TTC549 (cell line): Measurements from ENCODE around the gene FAM89B.

Experiments
- FAIRE-seq: peaks from 2 replicates; lab custom pipeline; 2012; peaks lifted over from hg19 to GRCh38; lab: Jason Lieb, UNC

FAM89B gene

DNA sequence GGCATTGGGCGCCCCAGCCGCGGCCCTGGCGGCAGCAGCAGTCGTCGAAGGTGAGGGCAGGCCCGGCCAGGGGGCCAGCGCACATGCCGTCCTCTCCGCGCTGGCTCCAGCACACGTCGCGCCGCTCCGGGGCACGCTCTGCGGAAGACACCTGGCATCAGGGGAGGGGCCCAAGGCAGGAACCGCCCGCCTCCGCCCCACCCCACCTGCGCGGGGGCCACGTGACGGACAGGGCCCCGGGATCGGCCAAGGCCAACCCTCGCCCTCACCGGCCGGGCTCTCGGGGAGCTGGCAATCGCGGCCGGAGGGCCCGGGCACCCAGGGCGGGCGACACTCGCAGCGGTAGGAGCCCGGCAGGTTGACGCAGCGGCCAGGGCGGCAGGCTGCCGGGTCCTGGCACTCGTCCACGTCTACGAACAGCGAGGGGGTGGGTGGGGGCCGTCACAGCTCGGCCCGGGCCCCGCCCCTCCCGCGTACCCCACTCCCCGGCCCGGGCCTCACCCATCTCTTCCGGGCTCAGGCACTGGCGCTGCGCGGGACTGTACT is 32.5 kb upstream of the FAM89B start:
- no peak for FAIRE-seq

GRCh38 chr11:65540290-65541092 is 31.8 kb upstream of the FAM89B start:
- FAIRE-seq: no peak

DNA sequence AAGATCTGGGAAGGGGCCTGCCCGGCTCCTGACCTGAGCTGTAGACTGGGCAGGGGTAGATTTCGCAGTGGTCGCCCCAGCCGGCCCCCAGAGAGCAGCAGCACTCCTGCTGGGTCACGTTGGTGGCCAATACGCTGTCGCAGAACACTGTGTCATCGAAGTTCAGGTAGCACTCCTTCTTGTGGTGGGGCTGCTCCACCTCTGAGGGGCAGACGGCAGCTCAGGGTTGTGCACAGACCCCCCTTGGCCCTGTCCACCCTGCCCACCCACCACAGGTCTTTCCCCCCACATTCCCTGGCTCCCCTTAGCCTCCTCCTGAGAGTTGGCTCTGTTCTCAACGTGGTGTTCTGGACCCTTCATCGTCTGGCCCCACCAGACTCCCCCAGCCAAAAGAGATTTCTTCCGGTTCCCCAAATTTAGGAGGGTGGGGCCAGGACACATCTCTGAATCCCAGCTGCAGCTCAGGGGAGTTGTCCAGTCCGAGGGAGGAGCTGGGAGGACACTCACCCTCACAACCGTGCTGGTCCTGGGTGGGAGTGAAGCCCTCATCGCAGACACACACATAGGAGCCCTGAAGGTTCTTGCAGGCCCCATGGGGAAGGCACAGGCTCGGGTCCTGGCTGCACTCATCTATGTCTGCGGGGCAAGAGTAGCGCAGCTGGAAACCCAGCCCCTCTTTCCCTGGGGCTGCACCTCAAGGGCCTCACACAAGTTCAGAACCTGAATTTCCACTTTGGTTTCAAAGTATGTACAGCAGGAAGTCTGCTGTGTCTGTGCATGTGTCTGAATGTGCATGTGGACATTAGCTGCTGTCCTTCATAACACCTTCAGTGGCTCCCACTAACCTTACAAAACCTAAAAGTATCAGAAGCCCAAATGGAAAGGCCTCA is 31.0 kb upstream of the FAM89B start:
- FAIRE-seq: no peak

DNA sequence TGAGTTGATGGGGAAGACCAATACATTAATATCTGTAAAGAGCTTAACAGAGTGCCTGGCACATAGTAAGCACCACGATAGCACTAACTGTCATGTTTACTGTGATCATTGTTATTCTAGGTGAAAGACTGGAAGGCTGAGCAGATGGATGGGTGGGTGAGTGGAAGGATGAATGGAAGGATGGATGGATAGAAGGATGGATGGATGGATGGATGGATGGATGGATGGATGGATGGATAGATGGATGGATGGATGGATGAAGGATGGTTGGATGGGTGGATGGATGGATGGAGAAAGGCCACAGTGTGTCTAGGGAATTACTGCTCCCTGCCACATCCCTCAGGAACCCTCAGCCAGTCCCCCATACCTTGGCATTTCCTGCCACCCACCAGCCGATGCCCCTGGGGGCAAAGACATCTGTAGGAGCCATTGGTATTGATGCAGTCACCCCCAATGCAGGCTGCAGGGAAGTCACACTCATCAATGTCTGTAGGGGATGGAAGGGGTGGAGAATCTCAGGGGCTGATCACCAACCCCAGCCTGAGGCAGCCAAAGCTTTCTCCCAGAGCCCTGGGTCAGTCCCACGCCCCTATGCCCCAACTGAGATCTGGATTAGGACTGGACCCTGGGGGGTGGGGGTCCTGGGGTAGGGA is 29.5 kb upstream of the FAM89B start:
- FAIRE-seq: no peak

DNA sequence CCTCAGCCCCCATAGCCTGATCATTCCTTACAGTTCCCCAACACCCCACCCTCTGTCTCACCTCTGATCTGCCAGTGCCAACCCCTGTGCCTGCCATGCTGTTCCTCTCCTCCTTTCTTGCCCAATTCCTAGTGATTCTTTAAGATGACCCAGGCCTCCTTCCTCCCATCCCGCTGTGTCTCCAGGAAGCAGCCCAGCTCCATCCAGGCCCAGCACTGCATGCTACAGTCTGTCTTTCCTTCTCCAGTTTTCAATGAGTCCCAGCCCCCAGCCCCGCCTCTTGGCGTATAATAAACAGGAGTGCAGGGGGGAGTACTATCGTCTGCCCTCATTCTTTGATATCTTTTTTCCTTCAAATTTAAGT is 26.5 kb upstream of the FAM89B start:
- no peak for FAIRE-seq

GRCh38 chr11:65546217-65546958 is 25.9 kb upstream of the FAM89B start:
- no peak for FAIRE-seq

DNA sequence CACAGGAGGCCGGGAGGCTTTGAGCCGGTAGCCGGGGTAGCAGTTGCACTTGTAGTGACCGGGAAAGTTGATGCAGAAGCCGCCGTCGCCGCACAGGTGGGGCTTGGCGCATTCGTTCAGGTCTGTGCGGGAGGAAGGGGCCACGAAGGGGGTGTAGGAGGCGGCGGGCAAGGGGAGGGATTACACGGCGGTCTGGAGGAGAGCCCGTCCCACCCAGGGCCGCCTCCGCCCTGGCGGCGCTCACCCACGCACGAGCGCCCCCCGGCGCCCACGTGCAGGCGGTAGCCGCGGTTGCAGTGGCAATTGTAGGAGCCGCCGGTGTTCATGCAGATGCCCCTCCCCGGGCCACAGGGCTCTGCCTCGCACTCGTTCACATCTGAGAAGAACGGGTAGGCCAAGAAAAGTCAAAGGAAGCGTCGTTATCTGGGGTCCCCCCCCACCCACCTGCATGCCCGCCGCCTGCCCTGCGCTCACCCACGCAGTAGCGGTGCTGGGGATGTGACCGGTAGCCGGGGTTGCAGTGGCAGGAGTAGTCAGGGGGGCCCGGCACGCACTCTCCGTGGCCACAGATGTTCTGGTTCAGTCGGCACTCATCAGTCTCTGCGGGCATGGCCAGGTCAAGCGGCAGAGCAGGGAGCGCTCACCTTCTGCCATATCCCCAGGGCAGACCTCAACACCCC is 24.8 kb upstream of the FAM89B start:
- FAIRE-seq: no peak

GRCh38 chr11:65548395-65548794 is 23.9 kb upstream of the FAM89B start:
- no peak for FAIRE-seq

DNA sequence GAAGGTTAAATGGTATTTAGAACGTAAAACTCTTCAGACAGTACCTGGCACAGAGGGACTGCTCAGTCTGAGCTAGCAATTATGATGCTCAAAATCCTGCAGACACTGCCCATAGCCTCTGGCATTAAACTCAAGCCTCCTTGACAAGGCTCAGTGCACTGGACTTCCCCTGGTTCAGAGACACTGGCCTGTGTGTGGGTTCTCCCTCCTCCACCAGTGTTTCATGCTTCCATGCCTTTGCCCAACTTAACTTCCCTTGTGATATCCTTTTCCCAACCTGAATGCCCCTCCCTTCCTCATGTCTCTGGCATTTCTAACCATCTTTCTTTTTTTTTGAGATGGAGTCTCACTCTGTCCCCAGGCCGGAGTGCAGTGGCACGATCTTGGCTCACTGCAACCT is 23.2 kb upstream of the FAM89B start:
- no peak for FAIRE-seq

- no peak for FAIRE-seq
Observed at GRCh38 chr11:65551572-65552387, 20.6 kb upstream of the FAM89B start.

- no peak for FAIRE-seq
Observed at GRCh38 chr11:65552388-65552951, 19.9 kb upstream of the FAM89B start.

DNA sequence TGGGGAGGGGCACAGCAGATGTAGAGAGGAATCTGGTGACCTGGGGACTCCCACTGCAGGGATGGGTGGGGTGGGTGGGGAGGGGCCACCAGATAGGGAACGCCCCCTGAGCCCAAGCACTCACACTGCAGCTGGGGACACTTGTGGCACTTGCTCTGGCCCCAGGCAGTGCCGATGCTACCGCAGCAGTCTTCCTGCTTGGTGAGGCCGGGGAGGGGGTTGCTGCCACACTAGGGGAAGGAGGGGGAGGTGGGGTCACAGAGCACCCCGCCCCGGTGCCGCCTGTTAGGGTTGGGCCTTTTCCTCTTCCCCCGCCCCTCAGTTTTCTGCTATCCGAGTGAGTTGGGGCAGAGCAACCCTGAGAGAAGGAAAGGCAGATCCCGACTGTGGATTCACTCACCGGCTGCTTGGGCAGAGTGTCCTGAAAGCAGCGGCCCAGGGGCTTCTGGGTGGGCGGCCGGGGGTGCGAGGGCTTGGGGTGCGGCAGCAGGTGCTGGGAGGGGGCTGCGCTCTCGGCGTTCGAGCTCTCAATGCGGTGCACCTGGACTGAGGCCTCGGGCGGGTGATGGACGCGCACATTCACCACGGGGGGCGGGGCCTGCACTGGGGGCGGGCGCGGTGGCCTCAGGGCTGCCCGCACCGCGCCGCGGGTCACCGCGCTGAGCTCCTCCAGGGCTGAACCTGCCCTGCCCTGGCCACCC is 18.9 kb upstream of the FAM89B start:
- FAIRE-seq: no peak

GRCh38 chr11:65554057-65554818 is 18.1 kb upstream of the FAM89B start:
- FAIRE-seq: no peak

GRCh38 chr11:65554842-65555430 is 17.4 kb upstream of the FAM89B start:
- no peak for FAIRE-seq

DNA sequence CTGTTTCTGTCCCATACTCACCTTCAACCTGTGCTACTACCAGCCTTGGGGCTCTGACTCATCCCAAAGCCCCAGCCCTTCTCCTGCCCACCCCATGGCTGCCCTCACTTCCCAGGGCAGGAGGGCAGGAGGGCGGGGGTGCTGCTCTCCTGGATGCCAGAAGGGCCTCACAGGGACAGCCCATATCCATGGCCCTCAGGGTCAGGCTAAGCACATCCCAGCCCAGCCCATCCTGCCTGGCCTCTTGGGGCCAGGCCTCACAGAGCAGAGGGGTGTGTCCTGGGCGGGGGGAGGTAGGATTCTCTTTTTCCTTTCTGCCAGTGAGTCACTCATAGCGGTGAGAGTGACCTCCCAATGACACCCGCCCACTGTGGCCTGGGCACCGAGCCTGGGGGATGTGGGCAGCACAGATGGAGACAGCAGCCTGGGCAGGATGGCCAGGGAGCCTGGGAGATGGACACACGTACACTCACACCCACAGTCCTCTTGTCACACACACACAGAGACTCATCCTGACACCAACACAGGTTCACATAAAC is 16.6 kb upstream of the FAM89B start:
- FAIRE-seq: no peak

GRCh38 chr11:65556470-65557279 is 15.7 kb upstream of the FAM89B start:
- FAIRE-seq: no peak
